HG03139 (cell line): ENCODE results near the gene SLC29A3.

Experiments used
- ATAC-seq: cut with Tn5 transposase; IDR thresholded peaks from one replicate; pipeline ENCODE4 v1.9.1; 2021; ENCODE audit not compliant: unreplicated experiment

SLC29A3 gene

DNA sequence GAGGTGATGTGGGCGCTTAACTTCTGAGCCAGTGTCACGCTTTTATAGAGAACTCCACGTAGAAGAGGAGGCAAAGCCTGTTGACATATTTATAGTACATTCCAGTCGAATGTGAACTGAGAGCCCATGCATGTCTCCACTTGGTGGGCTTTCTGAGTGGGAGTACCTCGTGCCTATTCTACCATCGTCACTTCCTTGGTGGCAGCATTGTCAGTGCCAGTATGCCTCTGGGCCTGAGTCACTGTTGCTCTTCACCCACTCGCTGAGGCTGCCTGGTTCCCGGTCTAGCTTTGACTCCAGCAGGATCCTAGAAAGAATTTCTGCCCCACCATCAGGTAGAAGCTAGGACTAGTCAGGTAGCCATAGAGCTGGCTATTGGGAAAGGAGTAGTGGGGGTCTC is 47.6 kb downstream of the SLC29A3 start:
- no peak for ATAC-seq

- no peak for ATAC-seq
Measured at GRCh38 chr10:71367271-71367670, 48.2 kb downstream of the SLC29A3 start.

DNA sequence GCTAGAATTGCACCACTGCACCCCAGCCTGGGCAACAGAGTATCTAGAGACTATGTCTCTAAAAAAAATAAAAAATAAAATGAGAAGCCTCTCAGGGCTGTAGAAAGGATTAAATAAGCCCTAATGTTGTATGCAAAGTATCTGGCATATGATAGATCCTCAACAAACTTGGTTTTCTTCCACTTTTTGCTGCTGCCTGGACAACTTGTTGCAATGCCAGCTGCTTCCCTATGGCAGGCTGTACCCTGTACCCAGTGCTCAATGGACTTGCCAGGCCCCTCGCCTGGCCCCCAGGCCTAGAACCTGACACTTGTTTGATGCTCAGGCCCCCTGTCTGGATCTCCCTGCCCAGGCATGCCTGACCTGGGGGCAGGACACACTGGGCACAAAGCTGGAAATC is 49.1 kb downstream of the SLC29A3 start:
- no peak for ATAC-seq

- ATAC-seq: no peak
Measured at GRCh38 chr10:71368643-71369042, 49.6 kb downstream of the SLC29A3 start.

DNA sequence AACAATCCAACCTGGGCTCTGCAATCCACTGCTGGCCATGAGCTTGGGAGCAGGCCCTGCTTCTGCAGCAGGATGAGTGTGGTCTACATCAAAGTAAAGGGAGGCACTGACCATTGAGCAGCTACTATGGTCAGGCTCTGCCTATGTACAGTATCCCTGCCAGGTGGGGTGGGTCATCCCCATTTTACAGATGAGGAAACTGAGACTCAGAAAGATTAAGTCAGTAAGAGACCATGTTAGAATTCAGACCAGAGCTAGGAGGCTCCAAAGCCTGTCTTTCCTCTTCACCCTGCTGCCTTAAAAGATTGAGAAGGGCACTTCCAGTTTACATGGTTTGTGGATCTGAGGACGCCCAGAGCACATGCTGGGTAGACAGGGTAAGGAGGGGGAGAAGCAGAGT is 50.5 kb downstream of the SLC29A3 start:
- no peak for ATAC-seq

- no peak for ATAC-seq
Measured at GRCh38 chr10:71370031-71370430, 51.0 kb downstream of the SLC29A3 start.

DNA sequence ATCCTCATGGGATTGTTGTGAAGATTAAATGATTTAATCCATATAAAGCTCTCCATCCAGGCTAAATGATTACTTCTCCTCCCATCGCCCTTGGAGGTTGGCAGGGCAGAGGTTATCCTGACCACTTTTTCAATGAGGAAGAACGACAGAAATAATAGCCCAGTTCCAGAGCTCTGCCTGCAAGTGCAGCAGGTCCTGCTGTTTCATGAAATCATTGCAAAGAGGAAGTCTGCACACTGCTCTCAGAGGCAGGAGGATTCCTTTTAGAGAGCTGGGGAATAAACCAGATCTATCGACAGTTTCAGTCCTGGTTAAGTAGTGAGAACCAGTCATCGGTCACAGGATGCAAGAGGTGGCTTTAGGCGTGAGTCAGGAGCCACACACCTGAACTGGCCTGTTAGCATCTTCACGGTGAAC is 52.7 kb downstream of the SLC29A3 start:
- no peak for ATAC-seq

GRCh38 chr10:71372882-71373495 is 53.9 kb downstream of the SLC29A3 start:
- no peak for ATAC-seq

- ATAC-seq: no peak
Measured at GRCh38 chr10:71374481-71375233, 55.6 kb downstream of the SLC29A3 start.

- no peak for ATAC-seq
Measured at GRCh38 chr10:71375952-71376351, 56.9 kb downstream of the SLC29A3 start.

DNA sequence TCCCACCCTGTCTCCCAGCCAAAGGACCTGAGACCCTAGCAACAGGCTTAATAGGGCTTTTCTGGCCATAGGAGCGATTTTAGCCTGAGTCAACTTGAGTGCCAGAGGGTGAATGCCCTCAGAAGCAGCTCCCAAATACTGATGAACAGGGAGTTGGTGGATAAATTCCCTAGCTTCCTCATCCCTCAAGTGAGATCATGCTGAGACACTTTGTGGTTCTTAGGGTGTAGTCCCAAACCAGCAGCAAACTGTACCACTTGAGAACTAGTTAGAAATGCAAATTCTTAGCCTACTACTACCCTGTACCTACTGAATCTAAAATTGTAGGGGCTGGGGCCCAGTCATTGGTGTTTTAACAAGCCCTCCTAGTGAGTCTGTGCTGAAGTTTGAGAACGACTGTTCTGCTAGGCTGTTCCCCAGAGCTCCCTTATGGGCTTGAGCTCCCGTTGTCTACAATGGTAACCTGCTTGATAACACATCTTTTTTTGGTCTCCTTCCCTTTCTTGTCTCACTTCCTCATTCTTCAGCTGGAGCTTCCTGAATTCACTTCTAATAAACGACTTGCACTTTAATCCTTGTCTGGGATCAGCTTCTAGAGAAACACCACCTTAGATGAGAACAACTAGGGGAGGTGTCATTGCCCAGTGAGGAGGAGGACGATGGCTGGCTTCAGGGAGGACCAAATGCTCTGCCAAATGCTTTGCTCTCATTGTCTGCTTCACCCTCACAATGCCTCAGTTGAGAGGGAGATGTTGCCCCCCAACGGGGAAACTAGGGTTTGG is 59.5 kb downstream of the SLC29A3 start:
- ATAC-seq: no peak

DNA sequence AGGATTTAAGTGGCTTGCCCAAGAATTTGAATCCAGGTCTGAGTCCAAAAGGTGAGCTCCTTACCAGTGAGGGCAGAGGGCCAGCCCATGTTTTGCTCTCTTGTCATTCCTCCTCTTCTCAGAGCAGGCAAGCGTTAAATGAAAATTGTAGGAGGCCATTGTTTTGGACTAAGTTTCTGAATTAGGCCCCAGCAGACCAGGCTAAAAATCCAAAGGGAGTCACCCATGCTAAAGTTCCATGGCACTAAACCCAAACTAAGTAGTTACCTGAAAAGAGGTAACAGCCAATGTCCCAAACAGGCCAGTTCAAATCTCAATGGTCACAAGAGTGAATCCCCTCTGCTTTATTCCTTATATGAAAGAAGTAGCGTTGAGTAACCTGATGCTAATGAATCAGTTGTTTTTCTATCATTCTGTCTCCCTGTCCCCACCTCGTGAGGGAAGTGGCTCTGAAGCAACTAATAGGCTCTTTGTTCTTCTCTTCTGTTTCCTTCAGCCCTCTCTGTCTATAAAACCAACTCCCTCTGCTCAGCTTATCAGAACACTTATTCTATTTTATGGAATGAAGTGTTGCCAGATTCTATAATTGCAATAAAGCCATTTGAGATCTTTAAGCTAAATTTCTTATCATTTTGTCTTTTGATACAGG is 60.2 kb downstream of the SLC29A3 start:
- no peak for ATAC-seq

DNA sequence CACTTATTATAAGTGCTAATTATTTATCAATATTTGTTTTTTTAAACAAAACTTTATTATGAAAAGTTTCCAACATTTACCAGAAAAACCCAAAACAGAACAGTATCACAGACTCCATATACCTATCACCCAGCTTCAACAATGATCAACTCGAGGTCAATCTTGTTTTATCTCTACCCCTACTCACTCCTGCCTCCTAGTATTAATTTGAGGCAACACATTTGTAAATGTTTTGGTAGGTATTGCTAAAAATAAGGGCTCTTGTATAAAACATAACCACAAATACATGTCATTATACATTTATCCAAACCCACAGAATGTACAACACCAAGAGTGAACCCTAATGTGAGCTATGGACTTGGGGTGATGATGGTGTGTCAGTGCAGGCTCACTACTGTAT is 61.8 kb downstream of the SLC29A3 start:
- no peak for ATAC-seq

GRCh38 chr10:71381611-71382010 is 62.6 kb downstream of the SLC29A3 start:
- ATAC-seq: no peak

DNA sequence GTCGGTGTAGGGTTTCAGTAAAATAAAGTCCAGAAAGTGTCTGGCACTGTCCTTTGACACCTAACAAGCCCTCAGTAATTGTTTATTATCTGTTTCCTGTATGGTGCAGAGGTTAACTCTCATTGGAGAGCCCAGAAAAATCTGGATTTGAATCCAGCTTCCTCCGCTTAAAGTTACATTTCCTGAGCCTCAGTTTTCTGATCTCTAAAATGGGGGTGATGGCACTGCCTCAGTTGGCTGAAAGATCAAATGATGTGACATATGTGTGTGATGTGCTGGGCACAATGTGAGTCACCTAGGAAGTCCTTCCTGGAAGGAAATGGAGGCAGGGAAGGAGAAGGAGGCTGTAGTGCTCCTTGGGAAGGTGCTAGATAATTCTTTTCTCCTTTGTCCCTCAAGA is 63.0 kb downstream of the SLC29A3 start:
- no peak for ATAC-seq

GRCh38 chr10:71382757-71383156 is 63.7 kb downstream of the SLC29A3 start:
- ATAC-seq: no peak

- no peak for ATAC-seq
Measured at GRCh38 chr10:71383972-71384687, 65.1 kb downstream of the SLC29A3 start.

GRCh38 chr10:71388171-71388570 is 69.1 kb downstream of the SLC29A3 start:
- ATAC-seq: no peak

GRCh38 chr10:71388583-71389310 is 69.7 kb downstream of the SLC29A3 start:
- no peak for ATAC-seq

DNA sequence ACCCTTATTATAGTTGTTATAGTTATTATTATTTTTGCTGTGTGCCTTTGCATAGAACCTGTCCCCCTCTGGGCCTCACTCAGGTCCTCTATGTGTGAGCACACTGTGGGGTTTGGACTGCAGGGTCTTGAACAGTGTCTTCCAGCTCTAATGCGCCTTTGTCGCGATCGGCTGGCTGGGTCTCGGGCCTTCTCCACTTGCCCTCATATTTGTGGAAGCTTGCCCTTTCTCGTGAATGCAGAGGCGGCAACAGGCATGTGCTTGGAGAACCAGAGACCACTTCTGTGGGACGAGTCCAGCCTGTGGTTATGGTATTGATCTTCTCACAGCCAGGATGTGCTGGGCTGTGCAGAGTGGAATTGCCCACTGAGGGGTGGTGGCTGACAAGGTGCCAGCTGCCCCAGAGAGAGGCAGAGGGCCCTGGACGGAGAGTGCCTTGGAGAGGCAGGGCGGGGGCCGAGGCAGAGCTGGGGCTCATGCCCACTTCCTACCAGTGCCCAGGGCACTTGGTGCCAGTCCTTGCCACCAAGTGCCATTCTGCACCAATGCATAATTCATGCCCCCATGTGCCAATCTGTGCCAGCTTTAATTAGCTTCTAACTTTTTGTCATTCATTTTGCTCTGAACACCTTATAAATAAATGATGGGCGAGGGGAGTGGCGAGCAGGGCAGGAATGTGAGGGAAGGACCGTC is 70.9 kb downstream of the SLC29A3 start:
- ATAC-seq: no peak
